ENCODE data around the gene CDCA5. TPM values are rescaled to one million over a fixed set of nuclear protein-coding genes. Genes with fewer than 3 reads are reported as not detected.

Gene CDCA5
- total RNA-seq, 1 donor from 2014 or later = 25.9 TPM

DNA sequence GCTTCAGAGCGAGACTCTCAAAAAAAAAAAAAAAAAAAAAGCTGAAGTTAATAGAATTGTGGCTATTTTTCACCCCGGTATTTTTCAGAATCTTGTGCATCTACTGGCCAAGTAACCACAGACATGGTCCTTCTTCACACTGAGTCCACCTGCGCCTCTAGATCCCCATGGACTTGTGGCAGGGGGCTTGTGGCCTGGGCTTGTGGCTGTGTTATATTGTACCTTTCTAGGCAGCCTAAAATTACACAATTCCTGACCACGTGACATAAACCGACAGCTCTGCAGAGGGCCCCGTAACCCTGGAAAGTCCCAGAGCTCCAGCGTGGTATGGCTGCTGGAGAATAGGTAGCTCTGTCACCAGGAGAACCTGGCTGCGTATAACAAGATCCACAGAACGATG is 14.6 kb downstream of the CDCA5 start:
- DNase-seq (ENCODE audit: low spot score, unreplicated experiment) = no peak
- Mint-ChIP-seq H3K4me3 (ENCODE audit: low read depth) (no peak overlapping the region), H3K4me1 (ENCODE audit: low read depth) (no peaks in the 10 kb centered on the region), H3K27me3 (no peaks in the 10 kb centered on the region), H3K36me3 (ENCODE audit: insufficient read depth) (no peaks in the 10 kb centered on the region), H3K9me3 (ENCODE audit: low read depth) (no peaks in the 10 kb centered on the region), H3K27ac (no peak overlapping the region)
- TF ChIP-seq, protein P1, sequence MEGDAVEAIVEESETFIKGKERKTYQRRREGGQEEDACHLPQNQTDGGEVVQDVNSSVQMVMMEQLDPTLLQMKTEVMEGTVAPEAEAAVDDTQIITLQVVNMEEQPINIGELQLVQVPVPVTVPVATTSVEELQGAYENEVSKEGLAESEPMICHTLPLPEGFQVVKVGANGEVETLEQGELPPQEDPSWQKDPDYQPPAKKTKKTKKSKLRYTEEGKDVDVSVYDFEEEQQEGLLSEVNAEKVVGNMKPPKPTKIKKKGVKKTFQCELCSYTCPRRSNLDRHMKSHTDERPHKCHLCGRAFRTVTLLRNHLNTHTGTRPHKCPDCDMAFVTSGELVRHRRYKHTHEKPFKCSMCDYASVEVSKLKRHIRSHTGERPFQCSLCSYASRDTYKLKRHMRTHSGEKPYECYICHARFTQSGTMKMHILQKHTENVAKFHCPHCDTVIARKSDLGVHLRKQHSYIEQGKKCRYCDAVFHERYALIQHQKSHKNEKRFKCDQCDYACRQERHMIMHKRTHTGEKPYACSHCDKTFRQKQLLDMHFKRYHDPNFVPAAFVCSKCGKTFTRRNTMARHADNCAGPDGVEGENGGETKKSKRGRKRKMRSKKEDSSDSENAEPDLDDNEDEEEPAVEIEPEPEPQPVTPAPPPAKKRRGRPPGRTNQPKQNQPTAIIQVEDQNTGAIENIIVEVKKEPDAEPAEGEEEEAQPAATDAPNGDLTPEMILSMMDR (IDR thresholded peaks at IDR 0.05; ENCODE audit: unreplicated experiment) = no peak

DNA sequence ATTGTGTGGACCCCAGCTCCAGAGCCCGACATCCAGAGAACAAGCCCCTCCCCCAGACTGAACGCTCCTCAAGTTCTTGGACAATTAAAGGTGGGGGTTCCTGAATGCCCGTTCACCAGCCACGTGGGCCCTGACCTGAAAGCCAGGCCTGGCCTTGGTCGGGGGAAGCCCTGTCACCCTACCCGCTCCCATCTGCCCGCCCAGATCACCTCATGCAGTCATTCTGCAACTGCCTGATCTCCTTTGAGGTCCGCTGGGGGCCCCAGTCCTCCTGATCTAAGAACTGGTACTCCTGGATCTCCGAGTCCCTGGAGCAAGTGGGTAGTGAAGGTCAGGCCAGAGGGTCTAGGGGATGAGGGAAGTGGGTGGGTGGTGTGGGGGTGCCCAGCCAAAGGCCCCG is 16.4 kb downstream of the CDCA5 start:
- Mint-ChIP-seq H3K27me3 (no peaks in the 10 kb centered on the region), H3K4me1 (ENCODE audit: low read depth) (no peaks in the 10 kb centered on the region), H3K9me3 (ENCODE audit: low read depth) (no peaks in the 10 kb centered on the region), H3K36me3 (ENCODE audit: insufficient read depth) (no peaks in the 10 kb centered on the region), H3K27ac (no peak overlapping the region), H3K4me3 (ENCODE audit: low read depth) (no peak overlapping the region)
- no peak for DNase-seq (ENCODE audit: low spot score, unreplicated experiment)
- TF ChIP-seq, protein P1 (IDR thresholded peaks at IDR 0.05; ENCODE audit: unreplicated experiment) = no peak

DNA sequence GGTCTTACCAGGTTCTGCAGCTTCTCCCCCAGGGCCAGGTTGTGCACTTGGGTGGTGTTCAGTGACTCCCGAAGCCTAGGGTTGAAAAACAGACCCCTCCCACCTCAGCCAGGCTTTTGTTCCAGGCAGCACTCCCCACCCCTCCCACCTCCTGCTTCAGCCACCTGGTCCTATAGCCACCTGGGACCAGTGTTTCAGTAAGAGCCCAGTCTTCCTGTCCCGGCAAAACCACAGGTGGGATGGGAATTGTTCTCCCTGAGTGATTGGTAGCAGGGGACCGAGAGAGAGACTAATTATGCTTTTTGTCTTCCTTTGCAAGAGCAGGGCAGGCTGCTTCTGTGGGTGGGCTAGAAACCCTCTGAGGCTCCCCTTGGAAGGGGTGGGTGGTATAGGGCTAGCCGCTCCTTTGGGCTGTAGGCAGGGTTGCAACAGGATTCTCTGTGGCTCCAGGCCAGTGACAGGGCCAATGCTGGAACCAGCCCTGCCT is 17.0 kb downstream of the CDCA5 start:
- no peaks in the 10 kb centered on the region for H3K4me1 Mint-ChIP-seq (ENCODE audit: low read depth)
- H3K27me3 Mint-ChIP-seq = no peaks in the 10 kb centered on the region
- H3K27ac Mint-ChIP-seq = no peak overlapping the region
- no peak overlapping the region for H3K4me3 Mint-ChIP-seq (ENCODE audit: low read depth)
- no peaks in the 10 kb centered on the region for H3K9me3 Mint-ChIP-seq (ENCODE audit: low read depth)
- no peaks in the 10 kb centered on the region for H3K36me3 Mint-ChIP-seq (ENCODE audit: insufficient read depth)
- no peak for DNase-seq (ENCODE audit: low spot score, unreplicated experiment)
- TF ChIP-seq, protein P1 (IDR thresholded peaks at IDR 0.05; ENCODE audit: unreplicated experiment) = no peak

DNA sequence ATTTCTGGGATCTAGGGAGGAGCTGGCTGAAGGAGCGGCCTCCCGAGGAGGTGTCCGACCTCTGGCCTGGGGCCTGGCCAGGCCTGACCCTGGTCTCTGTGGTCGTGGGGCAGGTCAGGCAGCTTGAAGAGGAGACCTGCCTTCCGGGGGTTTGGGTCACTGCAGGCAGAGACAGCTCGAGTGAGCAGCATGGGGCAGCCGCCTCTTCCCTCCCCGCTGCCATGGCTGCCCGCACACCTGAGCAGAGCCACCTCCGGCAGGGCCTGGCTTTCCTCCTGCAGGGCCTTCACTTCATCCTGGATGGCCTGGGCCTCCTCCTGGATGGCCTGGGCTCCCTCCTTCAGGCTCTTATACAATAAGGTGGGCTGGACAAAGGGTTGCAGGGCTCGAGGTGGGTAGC is 17.5 kb downstream of the CDCA5 start:
- TF ChIP-seq, protein P1 (IDR thresholded peaks at IDR 0.05; ENCODE audit: unreplicated experiment) = no peak
- Mint-ChIP-seq H3K4me1 (ENCODE audit: low read depth) (no peaks in the 10 kb centered on the region), H3K9me3 (ENCODE audit: low read depth) (no peaks in the 10 kb centered on the region), H3K27ac (no peak overlapping the region), H3K36me3 (ENCODE audit: insufficient read depth) (no peaks in the 10 kb centered on the region), H3K27me3 (no peaks in the 10 kb centered on the region), H3K4me3 (ENCODE audit: low read depth) (no peak overlapping the region)
- no peak for DNase-seq (ENCODE audit: low spot score, unreplicated experiment)

DNA sequence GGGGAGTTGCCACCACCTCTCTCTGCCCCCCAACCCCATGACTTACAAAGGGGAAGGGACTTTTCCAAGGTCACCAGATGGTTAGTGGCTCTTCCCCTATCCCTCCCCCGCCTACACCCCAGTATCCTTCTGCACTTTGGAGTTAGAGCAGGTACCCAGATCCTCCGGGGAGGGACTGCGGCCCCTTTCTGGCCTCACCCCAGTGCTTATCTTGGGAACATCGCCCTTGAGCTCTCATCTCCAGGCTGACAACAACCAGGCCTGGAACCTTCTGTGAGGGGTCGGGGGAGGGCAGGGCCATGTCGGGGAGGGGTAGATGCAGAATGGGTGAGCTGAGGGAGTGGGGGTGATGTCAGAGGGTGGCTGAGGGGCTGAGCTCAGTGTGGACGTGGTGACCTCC is 18.0 kb downstream of the CDCA5 start:
- TF ChIP-seq, protein P1 (IDR thresholded peaks at IDR 0.05; ENCODE audit: unreplicated experiment) = no peak
- Mint-ChIP-seq H3K27me3 (no peaks in the 10 kb centered on the region), H3K36me3 (ENCODE audit: insufficient read depth) (no peaks in the 10 kb centered on the region), H3K27ac (no peak overlapping the region), H3K4me3 (ENCODE audit: low read depth) (no peak overlapping the region), H3K4me1 (ENCODE audit: low read depth) (no peaks in the 10 kb centered on the region), H3K9me3 (ENCODE audit: low read depth) (no peaks in the 10 kb centered on the region)
- DNase-seq (ENCODE audit: low spot score, unreplicated experiment) = no peak
